K562 (cell line): ENCODE results near the gene STK17A. TPM values are rescaled to one million over a fixed set of nuclear protein-coding genes. Genes with fewer than 3 reads are reported as not detected.

Experiments used
- ATF2 ChIP-seq: sonication (generic); formaldehyde crosslinking; IDR thresholded peaks from 2 replicates; pipeline ENCODE4 v1.8.1; 2022; ENCODE audit warnings: missing genetic modification reagents
- BRD9 ChIP-seq: fragments of 450-650 bp; IDR thresholded peaks from 2 replicates; pipeline ENCODE4 v1.6.1; 2018; ENCODE audit warnings: low read depth; ENCODE audit not compliant: partially characterized antibody
- CBX5 ChIP-seq: IDR thresholded peaks from 2 replicates; pipeline ENCODE4 v1.6.1; 2014; ENCODE audit warnings: low read depth, borderline replicate concordance
- DACH1 ChIP-seq: fragments of 450-650 bp; IDR thresholded peaks from 2 replicates; pipeline ENCODE4 v1.6.1; 2018; ENCODE audit not compliant: partially characterized antibody
- EP400 ChIP-seq: fragments of 450-650 bp; IDR thresholded peaks from 2 replicates; pipeline ENCODE4 v1.6.1; 2017; ENCODE audit warnings: antibody characterized with exemption, mild to moderate bottlenecking, moderate library complexity
- FOXJ2 ChIP-seq: fragments of 200-800 bp; sonication (Bioruptor generic); IDR thresholded peaks from 2 replicates; pipeline ENCODE4 v1.6.1; 2016; ENCODE audit warnings: missing genetic modification characterization, missing compliant biosample characterization
- NCOA6 ChIP-seq: fragments of 450-650 bp; IDR thresholded peaks from 2 replicates; pipeline ENCODE4 v1.6.1; 2017; ENCODE audit warnings: mild to moderate bottlenecking
- POLR2AphosphoS2 ChIP-seq: IDR thresholded peaks from 2 replicates; pipeline ENCODE4 v1.6.1; 2012; ENCODE audit warnings: low read length, improper control_type of control experiment
- RBM25 ChIP-seq: fragments of 200-400 bp; formaldehyde crosslinking; IDR thresholded peaks from 2 replicates; pipeline ENCODE4 v1.6.1; 2018; ENCODE audit warnings: low read length, low read depth, moderate library complexity; ENCODE audit not compliant: severe bottlenecking
- RHOXF2B ChIP-seq: fragments of 250-450 bp; sonication (Bioruptor Pico); conservative IDR thresholded peaks from 2 replicates; pipeline ENCODE4 v1.5.1; 2021
- SNIP1 ChIP-seq: fragments of 450-650 bp; IDR thresholded peaks from 2 replicates; pipeline ENCODE4 v1.7.1; 2017; ENCODE audit warnings: low read depth, mild to moderate bottlenecking
- SP1 ChIP-seq: sonication (generic); formaldehyde crosslinking; IDR thresholded peaks from 2 replicates; pipeline ENCODE4 v1.8.1; 2022; ENCODE audit warnings: mild to moderate bottlenecking, missing genetic modification reagents
- TEAD4 ChIP-seq, 2 experiments: sonication (generic) in 1 of 2; formaldehyde crosslinking in 1 of 2; IDR thresholded peaks; 2 replicates each; pipeline versions ENCODE4 v1.6.1 to v1.8.0; 2012 to 2022; ENCODE audit warnings: borderline replicate concordance in 1 of 2, inconsistent platforms in 1 of 2, low read length in 1 of 2, mild to moderate bottlenecking in 1 of 2, missing genetic modification reagents in 1 of 2
- ZHX1 ChIP-seq: fragments of 150-350 bp; conservative IDR thresholded peaks from 2 replicates; pipeline ENCODE4 v1.6.1; 2014; ENCODE audit warnings: low read length
- ZNF184 ChIP-seq: sonication (generic); formaldehyde crosslinking; IDR thresholded peaks from 2 replicates; pipeline ENCODE4 v1.5.0; 2020; ENCODE audit warnings: missing genetic modification reagents
- ZNF324 ChIP-seq: fragments of 250-450 bp; sonication (Bioruptor Pico); IDR thresholded peaks from 2 replicates; pipeline ENCODE4 v1.4.0; 2020; ENCODE audit warnings: mild to moderate bottlenecking
- polyA plus RNA-seq, 8 experiments: library from polyadenylated mRNA; depleted of rRNA in 4 of 8; stranded (reverse) in 5 of 8; unstranded in 3 of 8; fragments of >200 nt; fragmentation: Nextera tagmentation in 2 of 8; fragmentation: Illumina TruSeq in 1 of 8; extraction: Ambion mirVana in 2 of 8; extraction: Trizol in 1 of 8; gene quantifications; 2 replicates each; pipeline versions ENCODE4 v1.2.1 to v1.2.3, GENCODE V29; 2011 to 2014; ENCODE audit warnings: inconsistent platforms in 1 of 8, missing spikeins in 1 of 8
- total RNA-seq, 7 experiments: library from RNA; depleted of rRNA in 6 of 7; stranded (reverse); fragments of >200 nt in 6 of 7; fragmentation: Illumina TruSeq in 2 of 7; extraction: Trizol in 2 of 7; gene quantifications; 2 replicates each; pipeline versions ENCODE4 v1.2.1 to v1.2.3, GENCODE V29; 2011 to 2021; ENCODE audit warnings: low replicate concordance in 1 of 7
- TF ChIP-seq, protein P1 (sequence below): fragments of 250-450 bp; sonication (Bioruptor Pico); IDR thresholded peaks from 2 replicates; pipeline ENCODE4 v1.5.0; 2021

STK17A gene
- total and polyA plus RNA-seq, 9 of the 15 experiments (the other 6 are each of a cell fraction or from before 2014, with no cell fraction given), result 3.4 to 16.3 (median 13.2) TPM

- TF ChIP-seq ATF2 (CRISPR knock-in tag) (no peak), POLR2AphosphoS2 (no peak), BRD9 (no peak), RHOXF2B (CRISPR knock-in tag) (no peak), DACH1 (no peak), TEAD4 (IDR thresholded peaks at IDR 0.05; ENCODE audit: low read length) (peak; percentile 38; the same call in 1 of the 2 replicates), TEAD4 (CRISPR knock-in tag; IDR thresholded peaks at IDR 0.05; ENCODE audit: borderline replicate concordance) (no peak), RBM25 (no peak), FOXJ2 (tag) (no peak), SP1 (CRISPR knock-in tag) (no peak), CBX5 (no peak), ZHX1 (no peak), NCOA6 (no peak), ZNF324 (CRISPR knock-in tag) (no peak), SNIP1 (no peak), EP400 (peak; percentile 32; the same call in 1 of the 2 replicates), ZNF184 (CRISPR knock-in tag) (no peak)
- TF ChIP-seq, protein P1, sequence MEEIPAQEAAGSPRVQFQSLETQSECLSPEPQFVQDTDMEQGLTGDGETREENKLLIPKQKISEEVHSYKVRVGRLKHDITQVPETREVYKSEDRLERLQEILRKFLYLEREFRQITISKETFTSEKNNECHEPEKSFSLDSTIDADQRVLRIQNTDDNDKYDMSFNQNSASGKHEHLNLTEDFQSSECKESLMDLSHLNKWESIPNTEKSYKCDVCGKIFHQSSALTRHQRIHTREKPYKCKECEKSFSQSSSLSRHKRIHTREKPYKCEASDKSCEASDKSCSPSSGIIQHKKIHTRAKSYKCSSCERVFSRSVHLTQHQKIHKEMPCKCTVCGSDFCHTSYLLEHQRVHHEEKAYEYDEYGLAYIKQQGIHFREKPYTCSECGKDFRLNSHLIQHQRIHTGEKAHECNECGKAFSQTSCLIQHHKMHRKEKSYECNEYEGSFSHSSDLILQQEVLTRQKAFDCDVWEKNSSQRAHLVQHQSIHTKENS (CRISPR knock-in tag), result no peak
Measured at GRCh38 chr7:43572516-43573049, 10.3 kb upstream of the STK17A start (continued).
